ENCODE data around the gene TNN.

DNA sequence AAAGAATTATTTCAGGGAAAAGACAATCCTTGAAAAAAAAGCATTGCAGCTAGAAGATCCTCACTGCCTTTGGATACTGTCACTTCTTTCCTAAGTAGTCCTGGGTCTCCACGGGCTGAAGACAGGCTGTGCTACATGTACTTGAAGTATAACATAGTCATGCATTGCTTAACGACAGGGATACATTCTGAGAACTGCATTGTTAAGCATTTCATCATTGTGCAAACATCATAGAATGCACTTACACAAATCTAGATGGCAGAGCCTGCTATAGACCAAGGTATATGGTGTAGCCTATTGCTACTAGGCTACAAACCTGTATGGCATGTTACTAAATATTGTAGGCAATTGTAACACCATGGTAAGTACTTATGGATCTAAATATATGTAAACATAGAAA lies 70.9 kb downstream of the TNN start:
- no peak for TF ChIP-seq SP1 (IDR thresholded peaks at IDR 0.05)
- no peak for TF ChIP-seq HDGF (IDR thresholded peaks at IDR 0.05; ENCODE audit: borderline replicate concordance)

Measured in HEK293T (cell line).